IPS-15b (cell line): ENCODE data around the gene ZNF503.
"Not testable (repeated sequence)": the region's sequence is repeated elsewhere in the genome, so short reads cannot be mapped to it uniquely, and the experiment has no call there.

ENCODE experiments used
- H3K27me3 ChIP-seq: one replicate; pipeline ENCODE4 v1.6.1; 2013; ENCODE audit warnings: low read length; ENCODE audit not compliant: control insufficient read depth, insufficient read depth
- H3K36me3 ChIP-seq: one replicate; pipeline ENCODE4 v1.6.1; 2013; ENCODE audit warnings: low read length; ENCODE audit not compliant: control insufficient read depth, insufficient read depth
- H3K4me1 ChIP-seq: one replicate; pipeline ENCODE4 v1.6.1; 2013; ENCODE audit warnings: mild to moderate bottlenecking, low read length; ENCODE audit not compliant: control insufficient read depth, insufficient read depth
- H3K4me3 ChIP-seq: one replicate; pipeline ENCODE4 v1.5.1; 2013; ENCODE audit warnings: low read depth, low read length
- H3K9ac ChIP-seq: one replicate; pipeline ENCODE4 v1.6.1; 2013; ENCODE audit warnings: low read depth, mild to moderate bottlenecking, low read length
- H3K9me3 ChIP-seq: one replicate; pipeline ENCODE4 v1.6.1; 2013; ENCODE audit warnings: mild to moderate bottlenecking, low read length; ENCODE audit not compliant: control insufficient read depth, insufficient read depth

Gene ZNF503

DNA sequence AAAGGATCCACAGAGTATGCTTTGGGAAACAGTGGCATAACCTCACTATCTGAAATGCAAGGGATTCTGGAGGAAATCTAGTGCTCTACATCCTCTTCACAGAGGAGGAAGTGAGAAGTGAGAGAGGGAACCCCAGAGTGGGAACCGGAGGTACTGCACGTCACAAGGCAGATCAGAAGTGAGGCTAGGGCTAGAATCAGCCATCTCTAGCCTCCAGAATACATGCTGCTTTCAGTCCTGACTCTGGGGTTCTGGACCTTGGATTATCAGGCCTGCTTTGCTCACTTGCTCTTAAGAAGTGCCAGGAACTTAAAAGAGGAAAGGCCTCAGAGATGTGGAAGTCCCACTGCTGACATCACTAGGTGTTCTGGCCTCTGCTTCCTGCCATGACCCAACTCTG lies 25.7 kb downstream of the ZNF503 start:
- no peaks in the 10 kb centered on the region for H3K9me3 ChIP-seq
- H3K9ac ChIP-seq: no peak overlapping the region
- H3K36me3 ChIP-seq: no peaks in the 10 kb centered on the region
- no peaks in the 10 kb centered on the region for H3K27me3 ChIP-seq
- no peak overlapping the region for H3K4me3 ChIP-seq
- H3K4me1 ChIP-seq: no peaks in the 10 kb centered on the region

DNA sequence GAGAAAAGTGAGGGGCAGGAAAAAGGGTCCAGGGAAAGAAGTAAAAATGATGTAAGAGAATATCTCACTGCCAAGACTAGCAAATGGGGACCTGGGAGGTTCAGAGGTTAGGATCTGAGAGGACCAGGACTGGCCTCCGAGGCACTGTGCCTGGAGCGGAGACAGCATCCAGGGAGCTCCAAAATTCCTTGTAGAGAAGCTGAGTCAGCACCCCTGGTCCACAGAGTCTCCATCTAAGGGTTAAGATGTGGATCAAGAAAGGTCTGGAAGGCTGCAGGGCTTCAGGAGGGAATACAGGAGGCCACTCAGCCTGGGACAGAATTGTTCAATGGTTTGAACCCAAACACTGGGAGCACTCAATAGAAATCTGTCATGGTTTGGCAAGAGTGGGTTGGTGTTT lies 30.6 kb downstream of the ZNF503 start:
- Histone ChIP-seq H3K4me1 (no peaks in the 10 kb centered on the region), H3K27me3 (no peaks in the 10 kb centered on the region), H3K4me3 (no peak overlapping the region), H3K9ac (no peak overlapping the region), H3K36me3 (no peaks in the 10 kb centered on the region), H3K9me3 (no peaks in the 10 kb centered on the region)

DNA sequence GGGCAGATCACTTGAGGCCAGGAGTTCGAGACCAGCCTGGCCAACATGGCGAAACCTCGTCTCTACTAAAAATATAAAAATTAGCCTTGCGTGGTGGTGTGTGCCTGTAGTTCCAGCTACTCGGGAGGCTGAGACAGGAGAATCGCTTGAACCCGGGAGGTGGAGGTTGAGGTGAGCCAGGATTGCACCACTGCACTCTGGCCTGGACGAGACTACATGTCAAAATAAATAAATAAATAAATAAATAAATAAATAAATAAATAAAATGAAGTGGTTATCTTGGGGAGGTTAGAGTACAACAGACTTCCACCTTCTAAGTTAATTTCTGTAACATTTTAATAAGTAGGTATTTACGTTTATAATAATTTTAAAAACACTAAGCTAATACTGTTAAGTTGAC lies 31.7 kb downstream of the ZNF503 start:
- H3K27me3 ChIP-seq, H3K9ac ChIP-seq, H3K4me1 ChIP-seq, H3K9me3 ChIP-seq, H3K4me3 ChIP-seq, H3K36me3 ChIP-seq: not testable (repeated sequence)

- Histone ChIP-seq H3K36me3 (no peaks in the 10 kb centered on the region), H3K9me3 (no peaks in the 10 kb centered on the region), H3K4me3 (no peak overlapping the region), H3K4me1 (no peaks in the 10 kb centered on the region), H3K9ac (no peak overlapping the region), H3K27me3 (no peaks in the 10 kb centered on the region)
These were observed 33.7 kb downstream of the ZNF503 start for GRCh38 chr10:75367901-75368300.

- H3K4me1 ChIP-seq: no peaks in the 10 kb centered on the region
- H3K36me3 ChIP-seq: no peaks in the 10 kb centered on the region
- no peaks in the 10 kb centered on the region for H3K9me3 ChIP-seq
- no peak overlapping the region for H3K9ac ChIP-seq
- no peaks in the 10 kb centered on the region for H3K27me3 ChIP-seq
- H3K4me3 ChIP-seq: no peak overlapping the region
These were observed 34.5 kb downstream of the ZNF503 start for GRCh38 chr10:75367021-75367487.

GRCh38 chr10:75363431-75363830 lies 38.1 kb downstream of the ZNF503 start:
- H3K4me3 ChIP-seq: no peak overlapping the region
- no peak overlapping the region for H3K9ac ChIP-seq
- no peaks in the 10 kb centered on the region for H3K27me3 ChIP-seq
- no peaks in the 10 kb centered on the region for H3K4me1 ChIP-seq
- no peaks in the 10 kb centered on the region for H3K36me3 ChIP-seq
- no peaks in the 10 kb centered on the region for H3K9me3 ChIP-seq

DNA sequence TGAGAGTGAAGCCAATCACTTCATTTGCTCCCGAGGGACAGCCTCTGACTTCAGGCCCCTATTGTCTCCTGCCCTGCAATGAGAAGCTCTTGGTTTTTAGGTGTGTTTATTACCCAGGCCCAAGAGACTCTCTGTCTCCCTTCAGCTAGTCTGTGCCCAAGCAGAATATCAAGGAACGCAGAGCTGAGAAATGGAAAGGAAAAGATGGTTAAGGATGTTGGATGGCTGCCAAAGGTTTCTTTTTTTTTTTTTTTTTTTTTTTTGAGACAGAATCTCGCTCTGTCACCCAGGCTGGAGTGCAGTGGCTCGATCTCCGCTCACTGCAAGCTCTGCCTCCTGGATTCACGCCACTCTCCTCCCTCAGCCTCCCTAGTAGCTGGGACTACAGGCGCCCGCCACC lies 41.7 kb downstream of the ZNF503 start:
- not testable (repeated sequence) for H3K9ac ChIP-seq, H3K27me3 ChIP-seq, H3K36me3 ChIP-seq, H3K9me3 ChIP-seq, H3K4me1 ChIP-seq, H3K4me3 ChIP-seq

- Histone ChIP-seq H3K36me3 (no peaks in the 10 kb centered on the region), H3K9ac (no peak overlapping the region), H3K4me1 (no peaks in the 10 kb centered on the region), H3K4me3 (no peak overlapping the region), H3K9me3 (no peaks in the 10 kb centered on the region), H3K27me3 (no peaks in the 10 kb centered on the region)
These were observed 42.6 kb downstream of the ZNF503 start for GRCh38 chr10:75358835-75359421.

DNA sequence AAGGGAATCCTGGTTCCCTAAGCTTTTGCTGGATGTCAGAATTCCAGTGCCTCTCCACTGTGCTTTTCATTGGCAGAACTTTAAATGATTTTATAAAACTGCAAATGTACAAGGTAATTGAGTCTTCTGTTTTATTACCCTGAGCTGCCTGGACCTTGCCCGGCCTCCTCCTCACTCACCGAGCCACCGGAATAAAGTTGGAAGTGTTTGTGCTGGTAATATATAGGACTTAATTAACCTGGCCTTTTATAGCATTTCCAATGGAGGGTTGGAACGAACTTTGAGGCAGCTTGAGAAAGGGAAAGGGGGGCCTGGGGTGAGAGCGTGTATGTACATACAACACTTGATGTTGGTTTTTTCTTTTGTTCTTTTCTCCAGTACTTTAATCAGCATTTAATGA lies 43.4 kb downstream of the ZNF503 start:
- H3K4me3 ChIP-seq: no peak overlapping the region
- H3K9ac ChIP-seq: no peak overlapping the region
- no peaks in the 10 kb centered on the region for H3K4me1 ChIP-seq
- H3K36me3 ChIP-seq: no peaks in the 10 kb centered on the region
- no peaks in the 10 kb centered on the region for H3K9me3 ChIP-seq
- H3K27me3 ChIP-seq: peaks cover 2% of the 10 kb centered on the region

DNA sequence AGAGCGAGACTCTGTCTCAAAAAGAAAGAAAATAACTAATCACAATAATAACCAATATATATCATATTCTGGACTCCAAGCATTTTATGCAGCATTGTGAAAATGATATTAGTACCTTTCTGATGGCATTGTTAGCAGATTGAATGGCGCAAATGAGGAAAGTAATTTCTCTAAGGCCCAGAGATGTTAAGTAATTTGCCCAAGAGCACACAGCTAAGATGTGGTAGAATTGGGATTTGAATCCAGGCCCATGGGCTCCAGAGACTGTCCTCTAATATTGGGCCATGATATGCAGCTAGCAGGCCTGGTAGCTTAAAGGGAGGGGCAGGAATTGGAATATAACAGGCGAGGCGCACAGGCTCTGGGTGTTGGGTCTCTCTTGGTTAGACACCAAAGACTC lies 44.1 kb downstream of the ZNF503 start:
- H3K9ac ChIP-seq: no peak overlapping the region
- no peaks in the 10 kb centered on the region for H3K36me3 ChIP-seq
- H3K9me3 ChIP-seq: no peaks in the 10 kb centered on the region
- H3K4me3 ChIP-seq: no peak overlapping the region
- H3K27me3 ChIP-seq: peaks cover 2% of the 10 kb centered on the region
- H3K4me1 ChIP-seq: no peaks in the 10 kb centered on the region

DNA sequence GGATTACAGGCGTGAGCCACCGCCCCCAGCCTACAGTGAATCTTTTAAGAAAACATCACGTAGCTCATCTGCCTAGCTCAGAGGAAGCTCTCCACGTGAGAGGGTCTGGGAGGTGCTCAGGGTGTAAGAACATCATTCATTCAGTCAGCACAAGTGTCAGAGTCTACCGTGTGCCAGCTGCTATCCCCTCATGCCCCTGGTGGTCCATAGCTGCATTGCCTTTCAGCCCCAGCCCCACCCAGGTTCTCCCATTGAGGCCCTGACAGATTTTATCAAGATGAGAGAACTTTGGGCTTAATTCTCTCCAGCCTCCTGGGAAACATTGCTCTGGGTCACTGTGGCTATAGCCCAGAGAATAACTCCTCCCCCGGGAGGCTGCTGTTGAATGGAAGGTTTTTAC lies 45.1 kb downstream of the ZNF503 start:
- H3K9me3 ChIP-seq: no peaks in the 10 kb centered on the region
- H3K4me1 ChIP-seq: no peaks in the 10 kb centered on the region
- peaks cover 2% of the 10 kb centered on the region for H3K27me3 ChIP-seq
- H3K9ac ChIP-seq: no peak overlapping the region
- H3K36me3 ChIP-seq: no peaks in the 10 kb centered on the region
- H3K4me3 ChIP-seq: no peak overlapping the region

GRCh38 chr10:75355706-75356105 lies 45.9 kb downstream of the ZNF503 start:
- no peak overlapping the region for H3K9ac ChIP-seq
- H3K9me3 ChIP-seq: no peaks in the 10 kb centered on the region
- no peak overlapping the region for H3K4me3 ChIP-seq
- H3K4me1 ChIP-seq: no peaks in the 10 kb centered on the region
- peaks cover 2% of the 10 kb centered on the region for H3K27me3 ChIP-seq
- H3K36me3 ChIP-seq: no peaks in the 10 kb centered on the region
